NCI-H2196 treated with DMSO at 0.1 percent for 48 hours (cell line): ENCODE data around the gene CDK11A.

ENCODE experiments used
- DNase-seq: peaks from one replicate; lab custom pipeline; 2025; ENCODE audit not compliant: unreplicated experiment; lab: John Stamatoyannopoulos, UW

CDK11A gene

DNA sequence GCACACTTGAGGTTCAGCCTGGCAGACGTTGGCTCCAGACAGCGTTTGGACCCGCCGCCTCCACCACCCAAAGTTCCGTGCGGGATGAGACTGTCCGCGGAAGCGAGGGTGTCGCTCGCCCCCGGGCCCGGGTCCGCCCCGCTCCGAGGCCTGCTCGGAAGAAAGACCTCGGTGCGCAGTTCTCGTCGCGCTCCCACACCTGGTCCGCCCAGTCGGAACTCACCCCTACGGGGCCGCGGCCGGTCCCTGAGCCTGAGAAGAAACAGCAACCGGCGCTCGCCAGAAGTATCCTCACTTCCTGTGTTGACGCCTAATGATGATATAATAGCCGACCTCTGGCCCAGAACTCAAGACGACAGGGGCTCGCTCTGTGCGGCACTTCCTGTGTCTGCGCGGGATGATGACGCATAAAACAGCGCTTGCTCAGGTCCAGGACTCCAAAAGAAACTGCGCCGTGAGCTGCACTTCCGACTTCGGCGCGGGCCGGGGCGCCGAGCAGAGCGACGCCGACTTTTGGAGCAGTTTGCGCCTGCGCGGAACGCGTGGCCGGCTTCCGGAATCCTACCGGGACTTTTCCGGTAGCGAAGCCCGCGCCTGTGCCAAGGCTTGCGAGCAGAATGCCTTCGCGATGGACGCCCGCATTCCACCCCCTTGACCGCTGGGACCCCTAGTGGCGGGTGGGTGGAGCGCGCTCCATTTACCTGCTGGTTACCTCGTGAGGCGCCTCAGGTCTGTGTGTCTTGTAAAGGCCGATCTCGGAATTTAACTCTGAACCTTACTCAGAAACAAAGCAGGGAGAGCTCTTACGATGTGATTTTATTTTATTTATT is at the start of gene CDK11A:
Gene CDK11A (minus strand): TSS at position 323 of the 830 bp plus-strand sequence. CDS start 1,539 bp downstream, outside the sequence.
- peak; percentile 83 for DNase-seq

DNA sequence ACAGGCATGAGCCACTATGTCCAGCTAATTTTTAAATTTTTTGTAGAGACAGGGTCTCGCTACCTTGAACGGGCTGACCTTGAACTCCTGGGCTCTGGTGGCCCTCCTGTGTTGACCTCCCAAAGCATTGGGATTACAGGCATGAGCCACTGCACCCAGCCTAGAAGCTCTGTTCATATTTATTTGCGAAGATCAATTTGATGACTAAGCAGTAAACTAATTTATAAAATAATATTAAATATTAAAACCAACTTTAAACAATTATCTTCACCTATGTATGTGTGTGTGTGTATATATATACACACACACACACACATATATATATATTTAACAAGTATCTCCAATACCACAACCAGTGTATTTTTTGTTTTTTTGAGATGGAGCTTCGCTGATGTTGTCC is 49.7 kb upstream of the CDK11A start:
- DNase-seq: no peak

DNA sequence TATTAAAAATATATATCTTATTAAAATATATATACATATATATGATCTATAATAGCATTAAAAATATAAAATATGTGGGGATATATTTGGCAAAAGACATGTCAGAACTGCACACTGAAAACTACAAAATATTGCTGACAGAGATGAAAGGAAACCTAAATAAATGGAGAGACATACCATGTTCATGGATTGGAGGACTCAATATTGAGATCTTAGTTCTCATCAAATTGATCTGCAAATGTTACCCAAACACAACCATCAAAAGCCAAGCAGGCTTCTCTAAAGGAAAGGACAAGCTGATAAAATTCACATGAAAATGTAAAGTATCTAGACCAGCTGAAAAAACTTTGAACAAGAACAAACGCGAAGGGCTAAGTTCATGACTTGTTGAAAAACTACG is 46.9 kb upstream of the CDK11A start:
- no peak for DNase-seq

DNA sequence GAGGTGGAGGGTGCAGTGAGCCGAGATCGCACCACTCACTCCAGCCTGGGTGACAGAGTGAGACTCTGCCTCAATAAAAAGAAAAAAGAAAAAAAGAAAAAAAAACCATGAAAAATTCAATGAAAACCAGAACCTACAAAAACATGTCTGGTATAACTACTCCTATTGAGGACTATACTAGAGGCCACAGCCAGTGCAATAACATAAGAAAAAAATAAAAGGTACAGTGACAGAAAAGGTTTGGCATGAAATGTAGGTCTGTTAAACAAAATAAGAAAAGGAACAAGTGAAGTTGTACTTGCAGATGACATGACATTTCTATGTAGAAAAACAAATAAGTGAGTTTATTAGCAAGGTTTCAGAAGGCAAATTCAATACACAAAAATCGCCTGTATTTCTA is 45.9 kb upstream of the CDK11A start:
- DNase-seq: no peak

DNA sequence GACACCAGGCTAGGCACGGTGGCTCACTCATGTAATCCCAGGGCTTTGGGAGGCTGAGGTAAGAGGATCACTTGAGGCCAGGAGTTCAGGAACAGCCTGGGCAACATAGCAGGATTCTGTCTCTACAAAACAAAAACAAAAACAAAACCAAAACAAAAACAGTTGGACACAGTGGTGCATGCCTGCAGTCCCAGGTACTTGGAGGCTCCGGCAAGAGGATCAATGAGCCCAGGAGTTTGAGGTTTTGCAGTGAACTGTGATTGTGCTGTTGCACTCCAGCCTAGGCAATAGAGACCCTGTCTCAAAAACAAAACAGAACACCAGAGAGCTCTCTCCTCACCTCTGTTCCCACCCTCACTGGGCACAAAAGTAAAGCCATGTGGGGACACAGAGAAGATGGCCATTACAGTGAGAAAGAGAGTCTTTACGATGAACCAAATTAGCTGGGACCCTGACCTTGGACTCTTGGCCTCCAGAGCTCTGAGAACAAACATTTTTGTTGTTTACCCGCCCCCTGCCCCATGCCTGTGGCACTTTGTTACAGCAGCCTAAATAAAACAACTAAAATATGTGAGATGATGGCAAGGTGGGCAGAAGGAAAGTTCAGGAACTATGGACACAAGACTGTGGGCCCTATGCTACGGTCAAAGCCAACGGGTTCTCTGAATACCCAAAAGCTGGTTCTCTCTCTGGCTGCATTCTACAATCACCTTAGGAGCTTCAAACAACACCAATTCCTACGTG is 44.3 kb upstream of the CDK11A start:
- DNase-seq: no peak

DNA sequence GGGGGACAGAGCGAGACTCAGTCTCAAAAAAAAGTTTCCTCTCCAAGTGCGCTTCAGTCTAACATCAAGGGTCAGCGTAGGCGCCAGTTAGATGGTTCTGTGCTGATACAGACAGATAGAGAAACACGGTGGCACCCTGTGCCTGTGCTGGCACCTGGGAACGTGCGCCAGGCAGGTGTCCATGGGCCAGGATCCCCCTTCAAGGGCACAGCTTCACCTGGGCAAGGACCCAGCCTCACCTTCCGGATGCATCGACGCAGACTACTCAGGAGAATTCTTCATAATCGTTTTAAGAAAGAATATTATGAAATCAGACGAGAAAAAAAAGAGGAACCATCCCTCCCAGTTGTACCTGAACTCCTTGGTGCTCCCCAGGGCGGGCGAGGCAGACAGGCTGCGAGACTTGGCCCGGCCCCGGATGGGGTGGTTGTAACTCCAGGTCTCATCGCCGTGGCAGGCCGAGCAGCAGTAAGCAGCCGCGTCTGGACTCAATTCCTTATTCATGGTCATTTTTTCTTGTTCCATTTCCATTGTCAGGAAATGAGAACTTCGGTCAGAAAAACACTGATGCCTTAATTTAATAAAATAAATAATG is 40.8 kb upstream of the CDK11A start:
- DNase-seq: no peak

DNA sequence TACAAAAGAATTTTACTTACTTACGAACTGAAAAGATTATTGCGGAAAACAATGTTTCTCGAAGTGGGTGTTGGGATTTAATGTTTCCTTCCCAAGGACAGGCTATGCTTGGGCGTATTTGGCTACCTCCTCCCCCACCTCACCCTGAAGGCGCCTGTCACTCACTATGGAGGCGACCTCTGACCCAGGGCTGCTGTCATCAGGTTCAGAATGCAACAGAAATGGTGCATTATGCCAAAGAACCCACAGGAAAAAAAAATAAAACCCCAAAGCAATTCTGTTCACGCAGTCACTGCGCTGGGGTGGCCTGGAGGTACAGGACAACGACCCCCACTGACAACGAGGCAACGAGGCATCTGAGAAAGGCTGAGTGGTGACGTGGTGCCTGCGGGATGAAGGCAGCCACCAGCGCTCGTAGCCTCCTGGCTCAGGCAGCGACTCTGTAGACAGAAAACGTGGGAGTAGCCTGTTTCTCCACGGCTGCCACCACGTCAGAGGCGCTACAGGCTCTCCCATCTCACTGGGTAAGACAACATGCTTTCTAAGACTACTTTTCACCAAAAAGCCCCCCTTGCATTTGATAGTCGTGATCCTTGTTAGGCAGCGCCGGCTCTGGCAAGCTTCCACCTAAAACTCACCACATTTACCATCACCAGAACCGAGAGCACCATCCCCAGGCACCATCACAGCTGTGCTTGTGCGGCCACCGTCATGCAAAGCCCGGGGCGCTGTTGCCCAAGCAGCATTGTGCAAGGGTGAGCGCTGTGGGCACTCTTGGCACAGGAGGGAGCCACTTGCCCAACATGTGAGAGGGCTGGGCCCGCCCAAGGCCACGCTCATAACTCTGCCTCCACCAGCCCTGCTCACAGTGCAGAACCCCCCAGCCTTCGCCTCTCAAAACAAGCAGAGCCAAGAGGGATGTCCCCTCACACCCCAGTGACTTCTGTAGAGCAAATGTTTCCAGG is 39.8 kb upstream of the CDK11A start:
- no peak for DNase-seq

DNA sequence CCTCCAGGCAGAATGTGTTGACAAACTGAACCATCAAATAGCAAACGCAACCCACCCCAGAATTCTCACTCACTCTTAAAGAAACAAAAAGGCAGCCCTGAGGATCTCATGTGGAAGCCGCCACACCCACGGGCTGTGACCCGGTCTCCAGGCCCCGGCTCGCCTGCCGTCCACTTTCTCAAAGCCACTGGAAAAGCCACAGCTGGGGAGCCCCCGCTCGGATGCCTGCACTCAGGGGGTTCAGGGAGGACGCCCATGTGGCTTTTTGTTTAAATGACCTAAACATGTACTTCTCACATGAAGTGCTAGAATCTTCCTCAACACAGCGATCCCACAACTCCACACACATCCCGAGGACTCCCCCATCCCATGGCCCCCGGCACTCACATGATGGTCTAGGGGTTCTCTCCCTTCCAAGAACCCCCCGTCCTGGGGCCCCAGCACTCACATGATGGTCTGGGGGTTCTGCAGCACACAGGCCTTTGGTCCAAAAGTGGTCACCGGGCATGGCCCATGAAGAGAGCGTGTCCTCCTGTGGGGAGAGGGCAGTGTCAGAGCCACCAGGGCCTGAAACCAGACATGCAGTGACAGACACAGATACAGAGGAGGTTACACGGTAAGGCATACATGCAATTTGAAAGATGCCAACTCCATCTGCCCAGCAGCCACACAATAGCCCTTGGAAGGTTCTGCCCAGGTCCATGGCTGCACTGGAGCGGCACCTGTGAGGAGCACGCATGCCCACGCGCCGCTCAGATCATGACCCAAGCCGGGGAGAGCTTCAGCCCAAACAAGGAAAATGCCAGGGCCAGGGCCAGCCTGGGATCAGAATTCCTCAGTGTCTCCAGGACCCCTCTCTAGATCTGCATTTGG is 37.6 kb upstream of the CDK11A start:
- DNase-seq: no peak

DNA sequence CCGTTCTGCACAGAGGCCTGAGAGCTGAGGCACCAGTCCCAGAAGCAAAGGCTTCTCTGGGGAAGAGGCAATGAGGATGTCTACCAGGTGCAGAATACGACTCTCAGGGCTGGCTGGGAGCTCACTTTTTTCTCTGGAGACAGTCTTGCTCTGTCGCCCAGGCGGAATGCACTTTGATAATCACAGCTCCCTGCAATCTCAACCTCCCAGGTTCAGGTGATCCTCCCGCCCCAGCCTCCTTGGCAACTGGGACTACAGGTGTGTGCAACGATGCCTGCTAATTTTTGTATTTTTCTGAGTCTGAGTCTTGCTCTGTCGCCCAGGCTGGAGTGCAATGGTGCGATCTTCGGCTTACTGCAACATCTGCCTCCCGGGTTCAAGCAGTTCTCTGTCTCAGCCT is 36.6 kb upstream of the CDK11A start:
- no peak for DNase-seq

DNA sequence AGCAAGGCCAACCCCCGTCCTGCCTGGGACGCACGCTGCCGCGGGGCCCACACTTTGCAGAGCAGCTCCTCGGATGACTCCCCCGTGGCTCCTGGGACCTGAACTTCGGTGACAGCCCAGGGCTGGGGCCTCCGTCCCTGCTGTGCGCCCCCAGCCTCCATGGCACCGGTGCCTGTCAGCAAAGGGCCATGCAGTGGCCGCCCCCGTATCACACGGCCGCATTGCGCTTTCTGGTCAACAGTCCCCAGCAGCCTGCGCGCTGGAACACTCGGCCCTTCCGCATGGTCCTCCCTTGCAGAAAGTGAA is 36.1 kb upstream of the CDK11A start:
- DNase-seq: no peak

DNA sequence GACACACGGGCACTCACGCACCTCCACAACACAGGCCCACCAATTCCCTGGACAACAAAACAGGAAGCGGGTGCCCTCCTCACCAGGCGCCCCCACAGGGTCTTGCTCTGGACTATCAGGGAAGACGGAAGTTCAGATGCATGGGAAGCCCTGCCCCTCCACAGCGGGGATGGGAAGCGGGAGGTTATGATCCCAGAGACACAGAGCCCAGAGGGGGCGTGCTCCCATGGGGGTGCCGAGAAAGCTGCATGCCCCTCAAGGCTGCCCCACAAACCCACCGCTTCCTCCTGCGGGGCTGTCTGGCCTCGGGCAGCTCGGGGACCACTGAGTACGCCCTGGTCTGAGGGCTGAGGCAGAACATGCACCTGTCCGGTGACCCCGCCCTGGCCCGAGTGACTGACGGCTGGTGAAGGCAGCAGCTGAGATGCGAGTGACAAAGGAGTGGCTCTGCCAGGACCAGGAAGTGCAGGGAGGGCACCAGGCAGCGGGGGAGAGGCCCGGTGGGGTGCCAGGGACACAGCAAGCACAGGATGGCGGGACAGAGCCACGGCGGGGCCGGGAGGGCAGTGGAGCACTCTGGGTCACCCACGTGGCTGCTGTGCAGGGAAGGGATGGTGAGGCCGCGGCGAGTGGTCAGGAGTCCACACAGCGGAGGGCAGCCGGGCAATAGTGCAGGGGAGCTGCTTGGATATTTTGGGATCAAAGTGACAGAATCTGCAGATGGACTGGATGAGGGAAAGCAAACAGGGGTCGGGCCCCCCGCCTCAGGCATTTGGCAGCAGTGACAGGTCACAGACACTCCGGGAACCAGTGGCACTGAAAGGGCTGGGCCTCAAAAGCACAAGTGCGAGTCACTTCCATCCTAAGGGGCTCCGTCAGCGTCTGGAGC is 35.5 kb upstream of the CDK11A start:
- no peak for DNase-seq

DNA sequence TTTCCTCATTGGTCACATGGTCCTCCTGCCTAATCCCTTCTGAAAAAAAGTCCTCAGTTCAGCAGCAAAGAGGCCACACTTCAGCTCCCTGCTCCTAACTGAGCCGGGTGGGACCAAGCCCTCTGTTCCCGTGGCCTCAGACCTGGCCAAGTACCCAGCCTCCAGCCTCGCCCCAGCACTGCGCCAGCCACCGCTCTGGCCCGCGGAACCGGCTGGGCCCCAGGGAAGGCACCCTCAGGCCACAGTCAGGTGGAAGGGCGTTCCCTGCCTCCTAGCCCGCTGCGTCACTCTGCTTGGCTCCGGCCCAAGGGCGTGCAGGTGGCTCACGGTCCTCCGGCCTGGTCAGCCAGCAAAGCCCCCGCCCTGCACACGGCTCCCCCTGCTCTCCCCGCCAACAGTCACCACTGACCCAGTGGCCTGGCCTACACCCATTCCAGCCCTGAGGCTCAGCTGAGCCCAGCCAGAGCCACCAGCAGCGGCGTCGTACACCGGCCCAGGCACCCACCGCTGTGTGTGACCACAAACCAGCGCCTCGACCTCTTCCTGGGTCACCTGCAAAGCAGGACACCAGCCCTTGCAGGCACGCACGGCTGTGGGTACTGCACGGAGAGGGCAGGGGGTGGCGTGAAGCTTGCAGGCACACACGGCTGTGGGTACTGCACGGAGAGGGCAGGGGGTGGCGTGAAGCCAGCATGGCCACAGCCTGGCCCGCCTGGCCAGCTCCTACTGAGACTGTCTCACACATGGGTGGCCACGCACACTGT is 34.7 kb upstream of the CDK11A start:
- DNase-seq: peak; percentile 90

DNA sequence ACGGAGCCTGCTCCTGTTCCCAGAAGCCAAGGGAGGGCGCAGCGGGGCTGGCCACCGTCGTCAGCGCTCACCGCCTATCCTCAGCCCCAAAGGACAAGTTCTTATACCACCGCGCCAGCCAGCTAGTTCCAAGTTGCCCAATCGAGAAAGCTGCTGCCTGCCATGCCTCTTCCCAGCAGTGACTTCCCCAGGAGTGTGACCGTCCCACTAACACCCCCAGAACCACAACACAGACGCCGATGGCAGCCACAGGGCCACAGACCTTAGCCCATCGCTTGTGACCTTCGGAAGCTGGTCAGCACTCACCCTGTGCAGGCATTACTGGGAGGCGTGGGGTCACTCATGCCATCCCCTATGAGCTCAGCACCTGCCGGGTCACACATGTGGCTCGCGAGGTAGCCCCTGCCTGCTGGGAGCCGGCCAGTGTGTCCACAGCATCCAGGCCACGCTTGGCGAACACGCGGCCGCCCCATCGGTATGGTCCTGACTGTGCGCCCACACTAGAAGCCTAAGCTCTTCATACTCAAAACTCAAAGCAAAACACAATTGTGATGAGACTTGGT is 34.0 kb upstream of the CDK11A start:
- DNase-seq: no peak

DNA sequence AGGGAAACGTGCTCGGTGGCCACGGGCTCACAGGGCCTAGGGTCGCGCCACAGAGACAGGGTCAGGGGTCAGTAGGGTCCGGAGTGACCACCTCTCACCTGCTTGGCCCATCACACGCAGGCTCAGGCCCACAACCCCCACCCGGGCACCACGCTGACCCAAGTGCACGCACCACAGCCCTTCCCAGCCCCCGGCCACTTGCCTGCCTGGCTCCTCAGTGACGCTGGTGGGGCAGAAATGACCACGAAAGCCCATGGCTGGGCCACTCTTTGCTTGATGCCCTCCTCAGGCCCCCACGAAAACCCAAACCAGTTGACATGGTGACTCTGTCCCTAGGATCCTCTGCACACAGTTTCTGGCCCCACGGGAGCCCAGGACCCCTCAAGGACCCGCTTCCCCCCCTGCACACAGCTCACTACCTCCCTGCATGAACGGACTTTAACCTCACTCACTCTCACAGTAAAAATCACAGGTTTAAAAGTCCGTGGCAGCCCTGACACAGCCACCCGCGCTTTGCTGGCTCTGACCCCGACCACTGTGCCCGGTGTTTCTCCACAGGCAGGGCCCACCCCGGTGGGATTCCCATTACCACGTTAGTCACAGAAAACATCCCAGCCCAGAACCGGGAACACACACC is 33.4 kb upstream of the CDK11A start:
- no peak for DNase-seq

DNA sequence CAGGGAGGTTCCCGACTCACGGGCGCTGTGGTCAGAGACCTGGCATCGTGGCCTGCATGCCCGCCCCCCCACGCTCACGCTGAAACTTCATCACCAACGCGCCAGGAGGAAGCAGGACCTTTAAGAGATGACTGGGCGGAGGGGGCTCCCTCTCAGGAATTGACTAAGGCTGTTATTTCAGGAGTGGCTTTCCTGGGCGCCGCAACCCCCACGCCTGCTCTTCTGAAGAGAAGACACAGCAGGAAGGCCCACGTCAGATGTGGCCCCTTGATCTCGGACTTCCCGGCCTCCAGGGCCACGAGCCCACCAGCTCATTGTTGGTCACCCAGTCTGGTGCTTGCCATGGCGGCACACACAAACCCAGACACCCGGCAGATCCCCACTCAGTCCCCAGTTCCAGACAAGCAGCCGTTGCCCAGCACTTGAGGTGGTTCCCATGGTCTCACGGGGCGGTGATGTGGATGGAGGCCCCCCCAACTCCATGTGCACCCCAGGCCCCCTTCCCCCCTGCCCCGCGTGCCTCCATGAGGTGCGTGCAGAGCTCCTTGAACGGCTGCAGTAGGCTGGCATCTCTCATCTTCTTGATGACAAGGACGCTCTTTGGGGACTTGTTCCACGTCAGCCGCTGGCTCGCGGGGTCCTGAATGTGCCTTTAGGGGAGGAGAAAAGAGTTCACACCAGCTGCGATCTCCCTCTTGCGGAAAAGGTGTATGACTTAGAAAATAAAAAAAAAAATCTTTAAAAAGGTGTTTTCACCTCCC is 32.7 kb upstream of the CDK11A start:
- DNase-seq: no peak

DNA sequence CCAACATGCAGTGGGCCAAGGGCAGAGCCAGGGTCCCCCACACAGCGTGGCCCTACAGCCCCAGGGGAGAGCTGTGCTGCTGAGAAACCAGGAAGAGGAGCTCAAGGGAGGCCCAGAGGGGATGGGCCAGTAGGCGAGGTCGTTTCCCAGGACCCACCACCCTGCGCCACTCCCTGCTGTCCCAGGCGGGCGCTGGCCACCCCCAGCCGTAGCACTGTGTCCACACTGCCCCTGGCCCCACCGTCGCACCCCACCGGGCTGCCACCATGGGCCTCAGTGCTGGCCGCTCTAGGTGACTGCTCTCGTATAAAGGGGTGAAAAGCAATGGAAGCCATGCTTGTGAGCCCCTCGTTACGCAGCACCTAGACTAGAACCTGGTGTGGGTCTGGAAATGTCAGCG is 31.7 kb upstream of the CDK11A start:
- no peak for DNase-seq

DNA sequence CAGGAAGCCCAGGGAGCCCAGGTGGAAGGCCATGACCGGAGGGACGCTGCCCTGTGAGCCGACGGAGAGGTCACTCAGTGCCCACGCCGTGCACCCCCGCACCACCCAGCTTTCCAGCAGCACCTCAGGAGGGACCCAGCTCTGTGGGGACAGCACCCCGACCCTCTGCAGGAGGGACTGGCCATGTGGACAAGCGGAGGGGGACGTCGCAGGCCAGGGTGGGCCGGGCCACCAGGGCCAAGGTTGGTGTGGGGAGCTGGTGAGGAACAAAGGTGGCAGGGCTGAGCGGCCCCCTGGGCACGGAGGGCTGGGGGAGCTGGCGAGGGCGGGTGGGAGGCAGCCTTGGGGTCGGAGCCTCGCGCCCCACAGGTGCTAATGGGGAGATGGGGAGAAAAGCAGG is 31.3 kb upstream of the CDK11A start:
- no peak for DNase-seq
